HepG2 (cell line): Measurements from ENCODE around the gene KDM4E. TPM values are rescaled to one million over a fixed set of nuclear protein-coding genes. Genes with fewer than 3 reads are reported as not detected.
"Not testable (repeated sequence)": the region's sequence is repeated elsewhere in the genome, so short reads cannot be mapped to it uniquely, and the experiment has no call there.

Experiments
- ATAC-seq: fragments of 200-7000 bp; cut with Tn5 transposase; 3 replicates; pipeline ENCODE4 v1.9.1; 2020; ENCODE audit warnings: mild to moderate bottlenecking, moderate library complexity
- BruUV-seq: library from RNA; stranded (reverse); fragments of 400-500 nt; replicated peaks from 2 replicates; lab custom pipeline; 2021; lab: Mats Ljungman, UMichigan
- CTCF ChIA-PET: fragments of 300-600 bp; formaldehyde crosslinking; extraction: SDS; loops from one replicate; lab custom pipeline; 2021; ENCODE audit warnings: low total read pairs, inconsistent platforms, low intra/inter-chr PET ratio; lab: Yijun Ruan, JAX
- POLR2A ChIA-PET: fragments of 350-600 bp; sonication (Branson Sonifier 250); formaldehyde crosslinking; loops from one replicate; lab custom pipeline; 2020; ENCODE audit warnings: antibody characterized with exemption, inconsistent platforms; lab: Yijun Ruan, JAX
- DNase-seq: peaks from one replicate; pipeline ENCODE4 v3.0.0-alpha.2; 2015; ENCODE audit warnings: low spot score
- FAIRE-seq: peaks from 3 replicates; lab custom pipeline; 2011; peaks lifted over from hg19 to GRCh38; lab: Jason Lieb, UNC
- H2AFZ ChIP-seq: one replicate; pipeline ENCODE4 v1.6.1; 2011; ENCODE audit warnings: low read length, inconsistent platforms
- H3K27ac ChIP-seq: fragments of 300-600 bp; 3 replicates; pipeline ENCODE4 v1.8.0; 2011; ENCODE audit warnings: mixed run types, mild to moderate bottlenecking, mixed read lengths, low read length, inconsistent platforms; ENCODE audit not compliant: insufficient read depth; ENCODE audit errors: extremely low read length
- H3K27me3 ChIP-seq, 2 experiments: fragments of 200-600 bp in 1 of 2; 2 replicates in 1 of 2; 3 replicates in 1 of 2; pipeline versions ENCODE4 v1.6.0 to v1.8.0; 2011; ENCODE audit warnings: low read length in 2 of 2, mild to moderate bottlenecking in 2 of 2, moderate library complexity in 2 of 2, inconsistent platforms in 1 of 2; ENCODE audit not compliant: insufficient read depth in 2 of 2, control insufficient read depth in 1 of 2
- H3K36me3 ChIP-seq, 2 experiments: fragments of 200-600 bp in 1 of 2; replicated peaks in 1 of 2; 2 replicates in 1 of 2; 3 replicates in 1 of 2; pipeline versions ENCODE4 v1.5.1 to v1.8.0; 2011; ENCODE audit warnings: low read length in 2 of 2, inconsistent platforms in 1 of 2; ENCODE audit not compliant: insufficient read depth in 2 of 2, control insufficient read depth in 1 of 2
- H3K4me1 ChIP-seq: 2 replicates; pipeline ENCODE4 v1.5.1; 2012; ENCODE audit warnings: low read length, inconsistent platforms; ENCODE audit not compliant: insufficient read depth
- H3K4me2 ChIP-seq: 2 replicates; pipeline ENCODE4 v1.6.0; 2011; ENCODE audit warnings: low read depth, low read length, inconsistent platforms
- H3K4me3 ChIP-seq, 3 experiments: fragments of 200-600 bp in 1 of 3; sonication (generic), shearing (Covaris generic) in 1 of 3; replicated peaks in 1 of 3; 2 replicates each; pipeline ENCODE4 v1.5.1; 2011 to 2016; ENCODE audit warnings: low read length in 3 of 3, inconsistent platforms in 2 of 3, low read depth in 2 of 3, mild to moderate bottlenecking in 2 of 3, control low read depth in 1 of 3, mixed read lengths in 1 of 3; ENCODE audit not compliant: insufficient read depth in 1 of 3
- H3K79me2 ChIP-seq: one replicate; pipeline ENCODE4 v1.6.1; 2011; ENCODE audit warnings: low read length, inconsistent platforms; ENCODE audit not compliant: insufficient read depth
- H3K9ac ChIP-seq: 2 replicates; pipeline ENCODE4 v1.6.0; 2011; ENCODE audit warnings: mild to moderate bottlenecking, low read depth, low read length, inconsistent platforms; ENCODE audit not compliant: insufficient read depth
- H3K9me3 ChIP-seq: 2 replicates; pipeline ENCODE4 v1.5.1; 2012; ENCODE audit warnings: mild to moderate bottlenecking, low read length
- H4K20me1 ChIP-seq: 2 replicates; pipeline ENCODE4 v1.6.0; 2011; ENCODE audit warnings: inconsistent platforms, mild to moderate bottlenecking, low read length, moderate library complexity; ENCODE audit not compliant: insufficient read depth
- MYC ChIP-seq: sonication (generic); formaldehyde crosslinking; IDR thresholded peaks from 2 replicates; pipeline ENCODE4 v1.9.0; 2021; ENCODE audit warnings: missing genetic modification reagents, borderline replicate concordance
- ZKSCAN1 ChIP-seq: fragments of 150-350 bp; IDR thresholded peaks from 2 replicates; pipeline ENCODE4 v1.6.1; 2014; ENCODE audit warnings: low read length
- ZNF652 ChIP-seq: IDR thresholded peaks from 2 replicates; pipeline ENCODE4 v1.6.1; 2016; ENCODE audit warnings: low read depth, borderline replicate concordance
- WGBS: methylation state at CpG from one replicate; pipeline ENCODE4 v1.1.6; 2017; ENCODE audit warnings: low lambda C conversion rate; 5-methylcytosine and 5-hydroxymethylcytosine counted together
- in situ Hi-C: cut with HindIII; loops from 2 replicates; pipeline ENCODE4 v1.10.0; 2017; ENCODE audit warnings: low pct_unique_long_range_greater_than_20kb; ENCODE audit not compliant: extremely low pct_ligation_motif_present
- intact Hi-C: fragments of 100-400 bp; cut with micrococcal nuclease; formaldehyde crosslinking; loops from one replicate; pipeline ENCODE4 v1.10.0; 2022; ENCODE audit not compliant: unreplicated experiment
- polyA plus RNA-seq, 8 experiments: library from polyadenylated mRNA; depleted of rRNA in 3 of 8; stranded (reverse) in 7 of 8; unstranded in 1 of 8; fragments of >200 nt; fragmentation: Illumina TruSeq in 4 of 8; extraction: Trizol in 4 of 8; gene quantifications; 2 replicates each; pipeline versions ENCODE4 v1.2.1 to v1.2.3, GENCODE V29; 2011 to 2016; ENCODE audit warnings: low read depth in 4 of 8, missing spikeins in 1 of 8, mixed read lengths in 1 of 8; ENCODE audit not compliant: insufficient read depth in 1 of 8
- total RNA-seq, 5 experiments: library from RNA; depleted of rRNA; stranded (reverse); fragments of >200 nt; fragmentation: Illumina TruSeq; extraction: Trizol; gene quantifications; 2 replicates each; pipeline ENCODE4 v1.2.3, GENCODE V29; 2016; ENCODE audit warnings: low read depth in 1 of 5

KDM4E gene
- total and polyA plus RNA-seq, 2 of the 13 experiments (the other 11 are each of a cell fraction or from before 2014, with no cell fraction given), result not detected

DNA sequence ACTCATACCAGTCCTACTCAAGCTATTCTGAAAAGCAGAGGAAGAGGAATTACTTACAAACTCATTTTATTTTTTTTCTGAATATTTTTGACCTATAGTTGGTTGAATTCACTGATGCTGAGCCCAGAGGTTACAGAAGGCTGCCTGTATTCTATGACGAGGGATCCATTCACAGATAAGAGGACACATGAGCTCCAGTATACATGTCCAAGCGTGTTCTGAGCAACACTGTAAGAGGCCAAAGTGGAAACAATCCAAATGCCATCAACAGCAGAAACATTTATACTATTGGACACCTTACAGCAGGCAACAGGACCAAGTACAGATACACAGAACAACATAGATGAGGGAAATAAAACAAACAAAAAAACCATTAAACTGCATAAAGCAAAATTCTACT, 10.3 kb downstream of the KDM4E start:
- ChIA-PET POLR2A (no interaction called here), CTCF (no interaction called here)
- H3K27ac ChIP-seq, result no peak overlapping the region
- H3K4me1 ChIP-seq, result no peaks in the 10 kb centered on the region
- intact Hi-C loops (no loop called here), in situ Hi-C loops (no loop called here)
- no peaks in the 10 kb centered on the region for H4K20me1 ChIP-seq
- H3K79me2 ChIP-seq, result no peaks in the 10 kb centered on the region
- TF ChIP-seq ZNF652 (CRISPR knock-in tag) (no peak), ZKSCAN1 (no peak), MYC (CRISPR knock-in tag) (no peak)
- FAIRE-seq (no peak), ATAC-seq (no peak), DNase-seq (no peak)
- 21% methylated on average over 2 of the region's 2 CpGs for WGBS
- H3K4me2 ChIP-seq, result no peak overlapping the region
- no peaks in the 10 kb centered on the region for H3K9me3 ChIP-seq
- BruUV-seq, result no TSS peak
- H3K9ac ChIP-seq, result no peak overlapping the region
- no peaks in the 10 kb centered on the region for H3K27me3 ChIP-seq
- no peak overlapping the region for H2AFZ ChIP-seq
- H3K36me3 ChIP-seq, result no peaks in the 10 kb centered on the region
- no peak overlapping the region for H3K4me3 ChIP-seq

DNA sequence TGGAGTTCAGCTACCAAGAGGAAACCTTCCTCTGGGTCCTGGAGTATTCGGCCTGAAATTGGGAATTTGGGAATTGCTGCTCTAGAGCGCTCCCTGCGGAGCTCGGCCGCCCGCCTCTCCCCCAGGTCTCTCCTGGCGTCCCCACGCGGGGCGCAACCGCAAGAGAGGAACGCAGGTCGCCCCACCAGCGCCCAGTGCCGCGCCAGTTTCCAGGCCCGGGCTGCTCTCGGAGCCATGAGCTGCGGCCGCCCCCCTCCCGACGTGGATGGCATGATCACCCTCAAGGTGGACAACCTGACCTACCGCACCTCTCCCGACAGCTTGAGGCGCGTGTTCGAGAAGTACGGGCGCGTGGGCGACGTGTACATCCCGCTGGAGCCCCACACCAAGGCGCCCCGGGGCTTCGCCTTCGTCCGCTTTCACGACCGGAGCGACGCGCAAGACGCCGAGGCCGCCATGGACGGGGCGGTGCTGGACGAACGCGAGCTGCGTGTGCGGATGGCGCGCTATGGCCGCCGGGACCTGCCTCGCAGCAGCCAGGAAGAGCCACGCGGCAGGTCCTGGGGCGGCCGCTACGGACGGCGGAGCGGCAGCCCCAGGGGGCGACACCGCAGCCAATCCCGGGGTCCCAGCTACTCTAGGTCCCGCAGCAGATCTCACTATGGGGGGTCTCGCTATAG, 12.4 kb downstream of the KDM4E start:
- POLR2A ChIA-PET, H3K27ac ChIP-seq, H3K36me3 ChIP-seq, H3K4me1 ChIP-seq, H3K9ac ChIP-seq, H3K4me3 ChIP-seq, in situ Hi-C loops, H2AFZ ChIP-seq, BruUV-seq, H3K27me3 ChIP-seq, ATAC-seq, CTCF ChIA-PET, H3K4me2 ChIP-seq, intact Hi-C loops, H4K20me1 ChIP-seq, H3K9me3 ChIP-seq, FAIRE-seq, H3K79me2 ChIP-seq, DNase-seq: not testable (repeated sequence)
- WGBS, result 88% methylated on average over 52 of the region's 71 CpGs
